Memory B cell (primary cell): ENCODE data around the gene SNX7.

ENCODE experiments used
- ATAC-seq: fragments of 150-1000 bp; cut with Tn5 transposase; 2 replicates; pipeline ENCODE4 v1.10.0; 2021; ENCODE audit warnings: low read depth, mild to moderate bottlenecking, moderate library complexity
- DNase-seq, 2 donors: peaks; one replicate each; pipeline ENCODE4 v3.0.0; 2022; ENCODE audit warnings: low spot score in 2 of 2
- H3K27ac Mint-ChIP-seq: one replicate; pipeline ENCODE4 v1.8.0; 2022; ENCODE audit warnings: mild to moderate bottlenecking, moderate library complexity, mixed read lengths
- H3K27me3 Mint-ChIP-seq: one replicate; pipeline ENCODE4 v1.8.0; 2022; ENCODE audit warnings: mixed read lengths
- H3K36me3 Mint-ChIP-seq: one replicate; pipeline ENCODE4 v1.8.0; 2022; ENCODE audit warnings: mild to moderate bottlenecking, mixed read lengths
- H3K4me1 Mint-ChIP-seq: one replicate; pipeline ENCODE4 v1.8.0; 2022; ENCODE audit warnings: mixed read lengths
- H3K4me3 Mint-ChIP-seq: one replicate; pipeline ENCODE4 v1.8.0; 2022; ENCODE audit warnings: mild to moderate bottlenecking, moderate library complexity, mixed read lengths
- H3K9me3 Mint-ChIP-seq: one replicate; pipeline ENCODE4 v1.8.0; 2022; ENCODE audit warnings: mixed read lengths

Gene SNX7

DNA sequence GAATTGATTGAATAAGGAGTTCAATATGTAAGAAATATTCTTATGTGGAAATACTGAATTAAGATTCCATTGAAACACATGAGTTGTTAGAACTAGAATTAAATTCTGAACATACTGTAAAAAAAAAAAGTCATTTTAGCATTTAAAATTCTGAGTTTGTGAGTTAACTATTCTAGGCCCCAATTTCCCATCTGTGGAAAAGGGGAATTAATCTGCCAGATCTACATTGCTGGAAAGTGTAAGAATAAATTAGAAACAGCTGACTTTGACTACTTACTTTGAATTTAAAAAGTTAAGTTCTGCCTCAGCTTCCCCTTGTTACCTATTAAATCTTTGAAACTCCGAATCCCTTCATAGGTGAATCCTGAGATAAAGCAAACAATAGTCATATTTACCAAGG, 103.0 kb downstream of the SNX7 start:
- Mint-ChIP-seq H3K27ac (no peak overlapping the region), H3K9me3 (no peaks in the 10 kb centered on the region), H3K36me3 (no peaks in the 10 kb centered on the region), H3K4me1 (peaks cover 10% of the 10 kb centered on the region), H3K4me3 (no peak overlapping the region), H3K27me3 (no peaks in the 10 kb centered on the region)
- DNase-seq: no peak
- no peak for ATAC-seq

DNA sequence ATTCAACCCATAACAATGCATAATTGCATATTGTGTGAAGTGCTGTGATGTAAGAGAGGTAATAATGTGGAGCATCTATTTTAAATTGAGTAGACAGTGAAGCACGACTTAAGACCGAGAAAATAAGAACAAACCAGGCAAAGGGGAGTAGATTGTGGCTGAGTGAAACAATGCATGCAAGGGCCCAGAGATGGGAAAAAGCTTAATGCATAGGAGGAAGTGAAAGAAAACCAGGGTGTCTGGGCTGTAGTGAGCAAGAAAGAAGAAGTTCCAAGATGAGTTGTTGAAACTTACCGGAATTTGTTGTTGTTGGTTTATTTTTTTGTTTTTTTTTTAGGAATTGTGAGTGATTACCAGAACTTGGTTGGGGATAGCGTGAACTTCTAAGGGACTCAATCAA, 104.7 kb downstream of the SNX7 start:
- DNase-seq (no peak), ATAC-seq (peak; percentile 91)
- H3K4me1 Mint-ChIP-seq: peaks cover 10% of the 10 kb centered on the region
- no peaks in the 10 kb centered on the region for H3K9me3 Mint-ChIP-seq
- H3K36me3 Mint-ChIP-seq: no peaks in the 10 kb centered on the region
- H3K4me3 Mint-ChIP-seq: no peak overlapping the region
- no peaks in the 10 kb centered on the region for H3K27me3 Mint-ChIP-seq
- no peak overlapping the region for H3K27ac Mint-ChIP-seq

- peaks cover 10% of the 10 kb centered on the region for H3K4me1 Mint-ChIP-seq
- H3K4me3 Mint-ChIP-seq: no peak overlapping the region
- DNase-seq (no peak), ATAC-seq (no peak)
- no peaks in the 10 kb centered on the region for H3K36me3 Mint-ChIP-seq
- no peaks in the 10 kb centered on the region for H3K27me3 Mint-ChIP-seq
- no peaks in the 10 kb centered on the region for H3K9me3 Mint-ChIP-seq
- no peak overlapping the region for H3K27ac Mint-ChIP-seq
Observed at GRCh38 chr1:98769162-98769561, 107.6 kb downstream of the SNX7 start.

DNA sequence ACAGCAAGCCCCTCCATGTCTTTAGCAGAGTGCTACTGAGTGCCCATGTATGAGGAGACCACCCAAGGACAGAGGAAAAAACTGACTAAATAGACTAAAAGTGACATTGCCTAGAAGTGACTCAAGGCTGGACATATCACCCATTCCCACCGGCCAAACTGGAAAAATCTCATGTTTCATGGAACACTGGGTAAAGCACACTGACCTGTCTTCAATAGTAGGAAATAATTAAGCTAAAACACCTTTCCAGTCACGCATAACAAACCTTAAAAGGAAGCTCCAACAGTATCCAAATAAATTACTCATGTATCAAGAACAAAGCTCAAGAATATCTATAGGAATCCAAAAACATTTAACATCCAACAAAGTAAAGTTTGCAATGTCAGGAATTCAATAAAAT, 120.4 kb downstream of the SNX7 start:
- ATAC-seq: no peak
- Mint-ChIP-seq H3K36me3 (peaks cover 7% of the 10 kb centered on the region), H3K4me1 (no peaks in the 10 kb centered on the region), H3K9me3 (peaks cover 12% of the 10 kb centered on the region), H3K27ac (no peak overlapping the region), H3K27me3 (peaks cover 7% of the 10 kb centered on the region), H3K4me3 (no peak overlapping the region)
- DNase-seq: no peak

- Mint-ChIP-seq H3K27me3 (peaks cover 4% of the 10 kb centered on the region), H3K4me3 (no peak overlapping the region), H3K4me1 (no peaks in the 10 kb centered on the region), H3K9me3 (peaks cover 14% of the 10 kb centered on the region), H3K36me3 (peaks cover 7% of the 10 kb centered on the region), H3K27ac (no peak overlapping the region)
- ATAC-seq (no peak), DNase-seq (no peak)
Observed at GRCh38 chr1:98783821-98784220, 122.3 kb downstream of the SNX7 start.

- Mint-ChIP-seq H3K9me3 (peaks cover 5% of the 10 kb centered on the region), H3K27ac (no peak overlapping the region), H3K4me3 (no peak overlapping the region), H3K27me3 (no peaks in the 10 kb centered on the region), H3K4me1 (peaks cover 2% of the 10 kb centered on the region), H3K36me3 (no peaks in the 10 kb centered on the region)
- no peak for DNase-seq
- no peak for ATAC-seq
Observed at GRCh38 chr1:98791498-98791897, 130.0 kb downstream of the SNX7 start.

DNA sequence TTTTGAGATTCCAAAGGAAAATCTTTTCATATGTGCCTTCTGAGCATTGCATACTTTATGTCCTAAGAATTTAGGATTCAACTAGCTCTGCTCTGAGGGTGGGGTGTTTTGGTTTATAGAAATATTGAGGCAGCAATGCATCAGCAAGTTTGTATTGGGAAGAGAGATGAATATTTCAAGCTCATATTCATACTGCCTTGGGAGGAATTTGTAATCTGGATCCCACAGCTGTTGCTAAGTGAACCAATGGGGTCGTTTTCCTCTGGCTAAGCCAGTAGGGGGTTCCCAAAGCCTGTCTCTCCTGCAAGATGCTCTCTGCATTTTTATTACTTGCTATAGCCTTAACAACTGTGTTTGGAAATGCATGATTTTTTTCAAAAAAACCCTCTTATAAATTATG, 130.6 kb downstream of the SNX7 start:
- H3K4me1 Mint-ChIP-seq: peaks cover 4% of the 10 kb centered on the region
- H3K4me3 Mint-ChIP-seq: no peak overlapping the region
- ATAC-seq (no peak), DNase-seq (no peak)
- H3K9me3 Mint-ChIP-seq: peaks cover under 1% of the 10 kb centered on the region
- H3K27ac Mint-ChIP-seq: no peak overlapping the region
- H3K36me3 Mint-ChIP-seq: no peaks in the 10 kb centered on the region
- H3K27me3 Mint-ChIP-seq: no peaks in the 10 kb centered on the region

DNA sequence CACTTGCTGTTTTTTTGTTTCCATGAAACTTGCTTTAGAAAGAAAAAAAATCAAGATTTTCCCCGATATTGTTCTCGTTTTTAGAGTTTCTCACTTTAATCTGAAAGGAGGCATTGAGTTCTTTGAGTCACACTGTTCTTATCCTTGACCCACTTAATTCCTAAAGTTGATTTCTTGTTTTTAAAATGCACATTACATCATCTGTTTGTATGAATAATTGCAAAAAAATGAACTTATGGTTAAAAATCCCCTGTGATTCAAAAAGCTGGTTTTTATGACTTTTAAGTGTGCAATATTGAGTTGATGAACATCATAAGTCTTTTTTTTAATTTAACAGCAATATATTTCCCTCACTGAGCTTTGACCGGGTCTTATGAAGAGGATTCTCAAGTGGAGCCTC, 131.6 kb downstream of the SNX7 start:
- no peak for ATAC-seq
- DNase-seq: no peak
- Mint-ChIP-seq H3K36me3 (no peaks in the 10 kb centered on the region), H3K4me3 (no peak overlapping the region), H3K4me1 (peaks cover 6% of the 10 kb centered on the region), H3K27ac (no peak overlapping the region), H3K27me3 (no peaks in the 10 kb centered on the region), H3K9me3 (no peaks in the 10 kb centered on the region)

- no peak overlapping the region for H3K27ac Mint-ChIP-seq
- H3K4me3 Mint-ChIP-seq: no peak overlapping the region
- ATAC-seq: peak; percentile 93
- DNase-seq: peak; percentile 20 to 46
- peaks cover under 1% of the 10 kb centered on the region for H3K9me3 Mint-ChIP-seq
- H3K4me1 Mint-ChIP-seq: peaks cover 7% of the 10 kb centered on the region
- H3K36me3 Mint-ChIP-seq: no peaks in the 10 kb centered on the region
- peaks cover under 1% of the 10 kb centered on the region for H3K27me3 Mint-ChIP-seq
Observed at GRCh38 chr1:98794196-98794886, 132.8 kb downstream of the SNX7 start.

GRCh38 chr1:98796049-98796448, 134.5 kb downstream of the SNX7 start:
- peaks cover 7% of the 10 kb centered on the region for H3K4me1 Mint-ChIP-seq
- no peaks in the 10 kb centered on the region for H3K36me3 Mint-ChIP-seq
- no peak for ATAC-seq
- H3K27ac Mint-ChIP-seq: no peak overlapping the region
- H3K4me3 Mint-ChIP-seq: no peak overlapping the region
- DNase-seq: no peak
- H3K27me3 Mint-ChIP-seq: peaks cover 1% of the 10 kb centered on the region
- H3K9me3 Mint-ChIP-seq: peaks cover 2% of the 10 kb centered on the region

DNA sequence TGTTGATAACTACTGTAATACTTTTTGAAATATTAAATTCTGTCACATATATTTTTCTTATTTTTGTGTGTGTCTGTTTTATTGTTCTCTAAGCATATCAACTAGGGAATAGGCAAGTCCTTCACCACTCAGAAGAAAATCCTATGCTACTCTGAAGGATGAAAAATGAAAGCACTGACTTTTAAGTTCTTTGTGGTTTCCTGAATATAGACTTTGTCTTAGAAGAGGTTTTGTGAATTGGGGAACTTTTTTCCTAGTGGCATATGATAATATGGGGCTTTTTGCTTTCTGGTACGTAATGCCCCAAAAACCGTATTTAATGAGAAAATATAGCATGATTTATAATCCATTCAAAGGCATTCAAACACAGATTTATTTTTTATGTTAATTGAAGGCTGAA, 136.0 kb downstream of the SNX7 start:
- peaks cover 7% of the 10 kb centered on the region for H3K4me1 Mint-ChIP-seq
- no peak overlapping the region for H3K4me3 Mint-ChIP-seq
- no peak overlapping the region for H3K27ac Mint-ChIP-seq
- no peaks in the 10 kb centered on the region for H3K36me3 Mint-ChIP-seq
- DNase-seq (no peak), ATAC-seq (peak; percentile 45)
- peaks cover 2% of the 10 kb centered on the region for H3K9me3 Mint-ChIP-seq
- peaks cover 1% of the 10 kb centered on the region for H3K27me3 Mint-ChIP-seq
